GM19438 (cell line): ENCODE measurements around the gene CACNG1.
"Not testable (repeated sequence)": the region's sequence is repeated elsewhere in the genome, so short reads cannot be mapped to it uniquely, and the experiment has no call there.

Experiments used
- ATAC-seq: cut with Tn5 transposase; IDR thresholded peaks from one replicate; pipeline ENCODE4 v1.9.1; 2021; ENCODE audit warnings: low read depth; ENCODE audit not compliant: unreplicated experiment

The CACNG1 gene

DNA sequence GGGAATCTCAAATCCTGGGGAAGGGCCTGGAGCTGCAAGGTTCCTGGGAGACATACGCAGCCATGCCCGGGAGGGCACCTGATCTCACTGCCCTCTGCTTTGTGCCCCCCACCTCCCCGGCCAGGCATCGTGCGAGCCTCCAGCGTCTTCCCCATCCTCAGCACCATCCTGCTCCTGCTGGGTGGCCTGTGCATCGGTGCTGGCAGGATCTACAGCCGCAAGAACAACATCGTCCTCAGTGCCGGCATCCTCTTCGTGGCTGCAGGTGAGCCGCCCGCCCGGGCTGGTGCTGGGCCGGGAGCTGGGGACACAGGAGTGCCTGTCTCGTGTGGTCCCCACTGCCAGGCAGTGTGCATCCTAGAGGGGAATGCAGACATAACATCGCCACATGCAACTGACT is 19.6 kb upstream of the CACNG1 start:
- no peak for ATAC-seq

DNA sequence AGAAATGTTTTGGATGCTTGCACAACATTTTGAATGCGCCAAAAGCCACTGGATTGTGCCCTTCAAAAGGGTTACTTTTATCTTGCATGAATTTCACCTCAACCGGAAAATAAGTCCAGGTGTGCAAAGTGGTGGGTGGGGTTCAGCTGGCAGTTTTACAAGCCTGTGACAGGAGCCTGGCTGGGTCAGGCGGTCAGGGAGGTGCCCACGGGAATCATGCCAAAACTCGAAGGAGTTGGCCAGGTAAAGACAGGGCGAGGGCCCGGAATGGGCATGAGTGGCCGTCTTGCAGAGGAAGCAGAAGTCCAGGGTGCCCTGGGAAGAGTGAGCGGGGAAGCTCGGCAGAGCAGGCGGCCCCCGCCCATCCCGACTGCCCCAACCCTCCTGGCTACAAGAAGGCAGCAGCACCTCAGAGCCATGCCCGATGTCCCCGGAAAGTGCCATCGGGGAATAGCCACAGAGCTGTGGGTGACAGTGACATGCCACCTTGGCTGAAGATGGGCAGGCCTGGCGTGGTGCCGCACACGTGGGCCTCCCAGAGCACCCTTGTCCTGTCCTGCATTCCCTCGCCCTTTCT is 19.1 kb upstream of the CACNG1 start:
- no peak for ATAC-seq

DNA sequence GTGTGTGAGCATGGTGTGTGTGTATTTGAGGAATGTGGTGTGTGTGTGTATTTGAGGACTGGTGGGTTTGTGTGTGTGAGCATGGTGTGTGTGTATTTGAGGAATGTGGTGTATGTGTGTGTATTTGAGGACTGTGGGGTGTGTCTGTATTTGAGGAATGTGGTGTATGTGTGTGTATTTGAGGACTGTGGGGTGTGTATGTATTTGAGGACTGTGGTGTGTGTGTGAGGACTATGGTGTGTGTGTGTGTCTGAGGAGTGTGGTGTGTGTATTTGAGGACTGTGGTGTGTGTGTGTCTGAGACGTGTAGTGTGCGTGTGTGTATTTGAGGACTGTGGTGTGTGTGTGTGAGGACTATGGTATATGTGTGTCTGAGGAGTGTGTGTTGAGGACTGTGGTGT is 18.0 kb upstream of the CACNG1 start:
- no peak for ATAC-seq

DNA sequence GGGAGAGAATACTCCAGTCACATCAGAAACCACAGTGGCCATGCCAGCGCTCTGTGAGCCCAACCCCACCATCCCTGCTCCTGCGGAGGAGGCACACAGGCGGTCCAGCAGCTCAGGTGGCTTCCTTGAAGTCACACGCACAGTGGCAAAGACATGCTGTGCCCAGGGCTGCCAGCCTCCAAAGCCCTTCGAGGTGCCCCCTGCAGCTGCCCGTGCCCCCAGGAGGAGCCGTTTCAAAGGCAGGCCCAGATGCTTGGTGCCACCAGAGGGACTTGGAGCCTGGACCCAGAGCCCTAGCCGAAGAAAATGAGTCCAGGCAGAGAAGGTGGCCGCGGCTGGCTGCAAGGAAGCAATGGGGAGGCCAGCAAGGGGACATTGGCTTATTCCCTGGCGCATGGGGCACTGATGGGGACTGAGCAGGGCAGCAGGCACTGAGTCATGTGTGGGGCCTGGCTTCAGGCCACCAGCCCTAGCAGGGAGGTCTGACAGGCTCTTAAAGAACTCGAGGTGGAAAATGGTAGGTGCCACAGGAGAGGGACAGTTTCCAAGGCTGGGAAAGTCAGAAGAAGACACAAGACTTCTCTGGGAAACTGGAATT is 17.2 kb upstream of the CACNG1 start:
- ATAC-seq = no peak

DNA sequence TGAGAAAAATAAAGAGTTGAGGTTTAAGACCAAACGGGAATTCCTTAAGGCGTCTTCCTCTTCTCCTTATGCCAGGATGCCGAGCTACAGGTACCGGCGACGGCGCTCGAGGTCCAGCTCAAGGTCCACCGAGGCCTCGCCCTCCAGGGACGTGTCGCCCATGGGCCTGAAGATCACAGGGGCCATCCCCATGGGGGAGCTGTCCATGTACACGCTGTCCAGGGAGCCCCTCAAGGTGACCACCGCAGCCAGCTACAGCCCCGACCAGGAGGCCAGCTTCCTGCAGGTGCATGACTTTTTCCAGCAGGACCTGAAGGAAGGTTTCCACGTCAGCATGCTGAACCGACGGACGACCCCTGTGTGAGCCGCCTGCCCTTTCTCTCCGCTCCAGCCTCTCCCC is 13.7 kb upstream of the CACNG1 start:
- ATAC-seq = no peak

DNA sequence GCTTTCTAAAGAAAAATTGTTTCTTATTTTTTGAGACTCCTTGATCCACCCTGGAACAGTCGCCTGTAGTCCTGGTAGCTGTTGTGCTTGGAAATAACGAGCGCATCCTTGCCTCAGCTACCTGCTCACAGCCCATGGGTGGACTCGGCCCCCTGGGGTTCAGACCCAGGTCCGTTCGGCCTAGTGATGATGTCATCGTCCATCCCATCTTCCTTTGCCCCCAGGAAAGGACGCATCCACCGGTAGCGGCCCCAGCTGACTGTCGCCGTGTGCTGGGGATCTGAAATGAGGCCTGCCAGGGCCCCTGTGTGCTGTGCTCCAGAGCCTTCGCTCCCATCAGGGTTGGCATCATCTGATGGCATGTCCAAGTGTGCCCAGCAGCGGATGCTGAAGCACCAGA is 12.0 kb upstream of the CACNG1 start:
- no peak for ATAC-seq

DNA sequence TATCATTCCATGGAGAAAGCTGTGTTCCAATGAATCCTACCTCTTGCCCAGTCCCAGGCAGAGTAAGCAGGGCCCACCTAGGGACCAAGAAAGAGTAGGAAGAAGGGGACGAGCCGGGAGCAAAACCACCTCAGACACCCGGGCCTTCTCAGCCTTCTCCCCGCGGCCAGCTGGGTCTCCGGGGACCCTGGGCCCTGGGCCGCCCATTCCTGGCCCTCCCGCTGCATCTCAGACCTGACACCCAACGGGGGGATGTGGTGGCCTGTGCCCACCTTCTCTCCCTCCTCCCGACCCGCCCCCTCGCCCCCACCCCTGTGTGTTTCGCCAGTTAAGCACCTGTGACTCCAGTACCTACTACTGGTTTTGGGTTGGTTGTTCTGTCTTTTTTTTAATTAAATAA is 11.4 kb upstream of the CACNG1 start:
- ATAC-seq = no peak

DNA sequence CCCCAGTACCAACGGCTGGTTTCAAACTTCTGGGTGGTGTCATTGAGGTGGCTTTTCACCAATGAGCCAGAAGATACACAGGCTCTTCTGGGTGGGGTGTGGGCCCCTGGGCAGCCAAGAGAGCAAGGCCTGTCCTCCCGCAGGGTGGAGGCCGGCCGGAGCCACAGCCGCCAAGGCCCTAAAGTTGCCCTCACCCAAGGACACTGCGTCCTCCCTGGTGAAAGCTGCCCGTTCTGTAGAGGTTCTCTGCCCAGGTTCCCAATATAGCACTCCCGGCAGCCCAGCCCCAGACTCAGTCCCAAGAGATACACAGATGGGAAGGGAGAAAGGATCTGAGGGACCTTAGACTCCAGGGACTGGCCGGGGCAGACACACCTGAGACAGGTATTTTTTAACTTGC is 10.7 kb upstream of the CACNG1 start:
- ATAC-seq = no peak

DNA sequence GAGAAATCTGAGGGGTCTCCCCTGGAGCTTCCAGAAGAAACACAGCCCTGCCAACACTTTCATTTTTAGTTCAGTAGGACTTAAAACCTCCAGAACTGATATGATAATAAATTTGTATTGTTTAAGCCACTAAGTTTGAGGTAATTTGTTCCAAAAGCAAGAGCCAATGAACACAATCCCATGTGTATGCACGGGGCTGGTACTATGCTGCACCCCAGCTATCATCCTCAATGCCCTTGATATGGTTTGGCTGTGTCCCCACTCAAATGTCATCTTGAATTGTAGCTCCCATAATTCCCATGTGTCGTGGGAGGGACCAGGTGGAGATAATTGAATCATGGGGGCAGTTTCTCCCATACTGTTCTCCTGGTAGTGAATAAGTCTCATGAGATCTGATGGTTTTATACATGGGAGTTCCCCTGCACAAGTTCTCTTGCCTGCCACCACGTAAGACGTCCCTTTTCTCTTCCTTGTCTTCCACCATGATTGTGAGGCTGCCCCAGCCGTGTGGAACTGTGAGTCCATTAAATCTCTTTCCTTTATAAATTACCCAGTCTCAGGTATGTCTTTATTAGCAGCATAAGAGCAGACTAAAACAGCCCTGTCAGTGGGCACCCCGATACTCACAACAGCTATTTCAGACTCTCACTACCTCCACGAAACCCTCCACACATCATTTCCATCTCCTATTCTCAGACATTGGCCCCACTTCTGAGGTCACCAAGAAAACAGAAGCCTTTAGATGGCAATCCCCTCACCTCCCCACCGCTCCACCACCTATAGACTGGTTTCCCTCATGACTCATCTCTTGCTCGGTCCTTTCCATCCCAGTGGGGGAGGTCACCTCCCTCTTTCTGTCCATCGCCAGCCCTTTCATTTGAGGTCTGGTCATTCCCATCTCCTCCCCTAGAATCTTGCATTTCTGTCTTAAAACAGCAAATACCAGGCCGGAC is 8.9 kb upstream of the CACNG1 start:
- no peak for ATAC-seq

DNA sequence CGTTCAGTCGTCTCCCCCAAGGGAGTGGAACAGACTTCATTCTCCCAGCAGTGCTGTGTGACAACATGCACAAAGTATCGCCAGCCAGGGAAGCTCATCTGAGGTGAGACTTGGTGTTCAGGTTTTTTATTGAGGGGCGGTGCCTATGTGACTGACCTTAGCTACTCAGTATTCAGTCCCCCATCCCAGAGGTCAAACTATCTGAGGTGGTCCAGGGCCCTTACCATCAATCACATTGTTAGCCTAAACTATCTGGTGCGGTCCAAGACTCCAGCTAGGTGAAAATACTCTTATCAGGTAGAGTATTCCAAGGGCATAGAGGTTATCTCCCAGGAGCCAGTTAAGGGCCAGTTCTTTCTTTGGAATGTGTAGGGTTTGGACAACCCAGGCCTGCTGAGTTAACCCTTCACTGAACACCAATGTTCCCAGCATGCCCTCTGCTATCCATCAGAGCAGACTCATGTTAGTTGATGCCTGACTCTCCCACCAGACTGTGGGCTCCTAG is 5.4 kb upstream of the CACNG1 start:
- ATAC-seq = no peak

DNA sequence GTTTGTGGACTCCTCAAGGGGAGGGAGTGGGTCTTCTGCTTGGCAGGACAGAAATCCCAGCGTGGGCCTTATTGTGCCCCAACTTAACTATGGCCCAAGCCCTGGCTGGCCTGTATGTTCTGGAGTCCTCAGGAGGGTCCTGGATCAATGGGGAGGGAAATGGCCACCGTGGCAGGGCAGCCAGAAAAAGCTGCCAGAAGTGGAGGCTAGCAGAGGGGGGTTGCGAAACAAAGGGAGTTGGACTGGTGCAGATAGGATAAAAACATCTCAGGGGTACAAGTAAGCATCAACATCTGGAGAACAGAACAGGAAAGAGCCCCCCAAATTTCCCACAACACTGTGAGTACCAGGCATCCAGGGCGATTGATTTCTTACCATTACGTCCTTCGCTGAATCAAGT is 3.7 kb upstream of the CACNG1 start:
- ATAC-seq = no peak

DNA sequence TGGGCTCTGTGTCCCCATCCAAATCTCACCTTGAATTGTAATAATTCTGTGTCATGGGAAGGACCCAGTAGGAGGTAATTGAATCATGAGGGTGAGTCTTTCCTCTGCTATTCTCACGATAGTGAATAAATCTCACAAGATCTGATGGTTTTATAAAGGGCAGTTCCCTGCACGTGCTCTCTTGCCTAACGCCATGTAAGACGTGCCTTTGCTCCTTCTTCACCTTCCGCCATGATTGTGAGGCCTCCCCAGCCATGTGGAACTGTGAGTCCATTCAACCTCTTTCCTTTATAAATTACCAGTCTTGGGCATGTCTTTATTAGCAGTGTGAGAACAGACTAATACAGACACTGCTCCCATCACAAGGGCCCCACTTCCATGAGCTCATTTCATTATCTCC is 3.2 kb upstream of the CACNG1 start:
- ATAC-seq = not testable (repeated sequence)

DNA sequence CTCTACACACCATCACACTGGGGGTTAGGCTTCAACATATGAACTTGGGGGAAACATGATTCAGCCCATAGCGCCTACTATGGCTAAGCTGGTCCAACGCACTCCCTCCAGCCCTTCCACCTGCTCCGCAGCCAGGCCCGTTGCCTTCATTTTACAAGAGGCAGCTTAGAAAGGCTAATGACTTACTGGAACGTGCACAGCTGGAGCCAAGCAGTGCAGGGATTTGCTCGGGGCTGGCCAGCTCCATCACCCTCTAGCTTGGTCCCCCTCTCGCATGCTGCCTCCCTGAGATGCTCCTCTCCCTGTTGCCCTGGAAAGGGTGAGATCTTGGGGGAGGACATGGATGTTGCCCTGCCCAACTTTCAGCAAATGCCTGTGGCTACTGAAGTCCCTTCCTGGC is 2.8 kb upstream of the CACNG1 start:
- no peak for ATAC-seq

DNA sequence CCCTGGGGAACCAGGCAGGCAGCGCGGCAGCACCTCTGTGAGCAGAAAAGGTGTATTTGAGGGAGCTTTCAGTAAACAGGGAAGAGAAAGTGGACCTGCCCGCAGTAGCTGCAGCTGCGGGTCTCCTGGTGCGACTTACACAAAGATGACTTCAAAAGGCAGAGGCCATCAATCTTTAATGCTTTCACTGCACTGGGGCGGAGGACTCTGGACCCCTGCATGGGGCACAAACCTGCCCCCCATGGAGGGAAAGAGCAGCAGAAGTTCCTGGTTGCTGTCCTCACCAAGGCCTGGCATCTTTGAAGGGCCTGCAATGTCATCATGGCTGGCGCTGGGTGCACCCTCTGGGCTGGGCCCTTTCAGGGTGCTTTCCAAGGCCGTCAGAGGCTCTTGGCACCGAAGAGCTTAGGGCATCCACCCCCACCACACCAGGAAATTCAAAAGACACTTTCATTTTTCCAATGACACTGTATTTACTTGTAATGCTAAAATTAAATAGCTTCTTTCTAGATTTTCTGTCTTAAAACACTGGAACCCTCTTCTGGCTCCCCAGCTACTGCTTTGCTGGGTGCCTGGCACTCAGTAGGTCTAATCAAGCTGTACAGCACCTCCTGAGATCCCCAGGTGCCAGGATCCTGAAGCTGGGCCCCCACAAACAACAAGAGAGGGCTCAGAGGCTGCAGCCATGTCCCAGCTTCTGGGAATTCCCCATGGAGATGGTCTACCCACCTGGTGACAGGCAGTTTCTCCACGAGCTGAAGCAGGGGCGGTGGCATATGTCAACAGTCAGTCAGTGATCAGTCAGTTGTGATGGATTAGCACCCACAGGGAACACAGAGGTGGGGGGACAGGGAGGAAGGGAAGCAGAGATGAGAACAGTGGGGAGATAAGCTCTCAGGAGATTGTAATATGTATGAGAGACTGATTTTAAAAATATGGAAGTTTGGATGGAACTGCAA is 2.1 kb upstream of the CACNG1 start:
- ATAC-seq = no peak

DNA sequence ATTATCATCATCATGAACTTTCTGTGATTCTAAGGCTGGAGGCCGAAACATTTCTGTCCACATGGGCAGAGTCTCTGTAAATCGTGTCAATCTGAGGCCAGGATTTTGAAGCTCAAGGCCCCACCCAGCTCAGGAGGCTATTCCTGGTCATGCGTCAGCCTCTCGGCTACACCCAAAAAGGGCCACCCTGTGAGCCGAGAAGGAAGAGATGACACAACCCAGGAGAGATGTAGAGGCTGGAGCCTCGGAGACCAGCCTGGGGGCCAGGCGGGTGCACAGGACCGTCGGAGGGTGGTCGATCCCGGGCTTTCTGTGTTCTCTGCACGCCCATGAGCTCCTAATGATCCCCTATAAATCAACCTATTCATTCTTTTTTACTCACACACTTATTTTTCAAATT is 1.1 kb upstream of the CACNG1 start:
- no peak for ATAC-seq

DNA sequence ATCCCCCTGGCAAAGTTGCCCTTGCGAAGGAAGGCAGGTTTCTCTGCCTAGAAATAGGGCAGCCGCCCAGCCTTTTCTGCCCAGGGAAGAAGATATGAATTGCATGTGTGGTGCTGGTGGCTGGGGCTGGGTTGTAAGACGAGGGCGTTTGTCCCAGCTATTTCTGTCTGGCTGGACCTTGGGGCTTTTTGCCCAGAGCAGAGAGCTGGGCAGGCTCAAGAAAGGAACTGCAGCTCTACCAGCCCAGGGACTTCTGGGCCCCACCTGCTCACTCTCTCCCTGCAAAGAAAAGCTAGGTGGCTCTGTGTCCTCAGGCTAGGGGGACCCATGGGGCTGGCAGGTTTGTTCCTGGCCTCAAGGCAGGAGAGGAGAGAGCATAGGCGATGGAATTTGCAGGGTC is 586 bp downstream of the CACNG1 start:
- ATAC-seq = no peak

DNA sequence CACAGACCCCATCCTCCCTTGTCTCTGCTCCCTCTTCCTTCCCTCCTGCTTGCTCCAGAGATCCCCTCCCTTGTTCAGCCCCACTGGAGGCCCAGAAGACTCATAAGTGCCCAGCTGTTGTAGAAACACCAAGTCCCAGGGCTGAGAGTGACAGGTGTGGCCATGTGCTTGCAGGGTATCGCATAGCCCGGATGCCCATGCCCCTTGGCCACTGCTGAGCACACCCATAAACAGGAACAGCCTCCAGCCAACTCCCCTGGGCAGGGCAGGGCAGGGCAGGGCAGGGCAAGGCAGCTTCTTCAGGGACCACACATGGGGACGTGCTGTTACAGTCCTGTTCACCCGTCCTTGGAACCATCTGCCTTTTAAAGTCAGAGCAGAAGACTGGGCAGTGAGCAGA is 2.0 kb downstream of the CACNG1 start:
- ATAC-seq = no peak

DNA sequence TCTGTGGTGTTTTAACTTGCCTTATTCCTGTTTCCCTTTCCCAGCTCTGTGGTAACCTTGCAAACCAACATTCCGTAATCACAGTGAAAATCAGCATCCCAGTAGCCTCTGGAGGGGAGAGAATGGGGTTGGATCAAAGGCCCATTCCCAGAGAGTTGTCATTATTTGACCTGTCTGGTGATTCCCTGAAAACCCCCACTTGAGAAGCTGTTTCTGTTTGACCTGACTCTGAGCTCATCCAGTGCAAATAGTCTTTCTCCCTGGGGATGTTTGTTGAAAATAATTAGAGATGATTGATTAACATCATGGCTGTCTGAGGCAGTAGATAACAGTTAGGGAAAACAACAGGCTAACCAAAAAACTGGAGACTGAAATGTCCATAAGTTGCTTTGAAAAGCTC is 3.0 kb downstream of the CACNG1 start:
- no peak for ATAC-seq

DNA sequence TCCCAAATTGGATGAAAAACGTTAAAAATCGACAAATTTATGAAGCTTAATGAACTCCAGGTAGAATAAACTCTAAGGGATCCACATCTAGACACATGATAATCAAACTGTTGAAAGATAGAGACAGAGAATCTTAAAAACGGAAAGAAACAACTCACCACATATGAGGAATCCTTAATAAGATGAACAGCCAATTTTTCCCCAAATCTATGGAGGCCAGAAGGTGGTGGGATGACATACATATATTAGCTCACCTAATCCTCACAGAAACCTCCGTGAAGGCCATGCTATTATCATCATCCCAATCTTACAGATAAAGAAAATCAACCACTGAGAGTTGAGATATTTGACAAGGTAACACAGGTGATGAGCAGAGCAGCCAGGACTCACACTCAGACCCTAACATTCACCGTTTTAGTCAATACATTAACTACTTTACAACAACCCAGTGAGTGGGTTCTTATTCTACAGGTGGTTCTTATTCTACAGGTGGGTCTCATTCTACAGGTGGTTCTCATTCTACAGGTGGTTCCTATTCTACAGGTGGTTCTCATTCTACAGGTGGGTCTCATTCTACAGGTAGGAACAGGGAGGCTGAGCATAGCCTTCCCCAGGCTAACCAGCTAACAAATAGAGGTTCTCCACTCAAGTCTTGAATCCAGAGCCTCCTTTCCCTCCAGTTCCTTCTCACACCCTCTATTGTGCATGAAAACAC is 4.8 kb downstream of the CACNG1 start:
- ATAC-seq = no peak

DNA sequence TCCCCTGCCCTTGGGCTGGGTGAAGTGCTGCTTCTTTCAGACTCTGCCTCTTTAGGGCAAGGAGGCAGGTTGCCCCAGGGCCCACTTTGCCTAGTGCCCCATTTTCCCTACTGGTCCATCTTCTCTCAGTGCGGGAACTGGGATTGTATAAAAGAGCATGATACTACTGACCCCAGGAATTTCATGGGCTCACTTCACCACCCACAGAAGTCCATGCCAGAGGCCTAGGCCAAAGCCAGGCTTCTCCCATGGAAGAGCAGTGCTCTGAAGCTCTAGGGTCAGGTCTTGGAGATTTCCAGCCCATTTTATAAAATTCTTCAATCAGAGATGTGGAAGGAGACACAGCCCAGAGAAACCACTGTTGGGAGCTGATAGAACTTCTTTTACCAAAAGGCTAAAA is 5.7 kb downstream of the CACNG1 start:
- no peak for ATAC-seq
